GM12878 (cell line): ENCODE data around the gene CPSF6. TPM values are rescaled to one million over a fixed set of nuclear protein-coding genes. Genes with fewer than 3 reads are reported as not detected.

Experiments used
- ATAC-seq: fragments of 200-7000 bp; cut with Tn5 transposase; 3 replicates; pipeline ENCODE4 v1.9.1; 2020; ENCODE audit warnings: mild to moderate bottlenecking, moderate library complexity
- BruUV-seq: library from RNA; stranded (reverse); fragments of 400-500 nt; replicated peaks from 2 replicates; lab custom pipeline; 2021; lab: Mats Ljungman, UMichigan
- CTCF ChIA-PET: fragments of 300-600 bp; sonication (Branson Sonifier 250); formaldehyde crosslinking; extraction: SDS; loops from one replicate; lab custom pipeline; 2021; ENCODE audit warnings: inconsistent platforms; lab: Yijun Ruan, JAX
- POLR2A ChIA-PET: fragments of 350-600 bp; formaldehyde crosslinking; extraction: SDS; loops from one replicate; lab custom pipeline; 2021; ENCODE audit warnings: inconsistent platforms; lab: Charles Lee
- RAD21 ChIA-PET: fragments of 300-600 bp; sonication (Branson Sonifier 250); formaldehyde crosslinking; loops from one replicate; lab custom pipeline; 2023; ENCODE audit warnings: antibody characterized with exemption; ENCODE audit not compliant: unreplicated experiment; lab: Charles Lee
- SMC1A ChIA-PET: fragments of 300-600 bp; sonication (Branson Sonifier 250); formaldehyde crosslinking; loops from one replicate; lab custom pipeline; 2023; ENCODE audit not compliant: unreplicated experiment, uncharacterized antibody; lab: Charles Lee
- DNase-seq: peaks from one replicate; pipeline ENCODE4 v3.0.0-alpha.2; 2011; ENCODE audit warnings: low read depth, low spot score
- FAIRE-seq: peaks from 3 replicates; lab custom pipeline; 2011; peaks lifted over from hg19 to GRCh38; lab: Jason Lieb, UNC
- H2AFZ ChIP-seq: 2 replicates; pipeline ENCODE4 v1.6.0; 2011; ENCODE audit warnings: low read depth, low read length, control low read depth; ENCODE audit not compliant: control insufficient read depth
- H3K27ac ChIP-seq: 2 replicates; pipeline ENCODE4 v1.5.1; 2011; ENCODE audit warnings: control low read depth; ENCODE audit not compliant: control insufficient read depth, insufficient read depth
- H3K27me3 ChIP-seq, 2 experiments: replicated peaks in 1 of 2; 2 replicates each; pipeline versions ENCODE4 v1.6.0 to v1.6.1; 2011; ENCODE audit warnings: low read length in 1 of 2; ENCODE audit not compliant: control insufficient read depth in 2 of 2, insufficient read depth in 2 of 2
- H3K36me3 ChIP-seq, 2 experiments: 2 replicates each; pipeline ENCODE4 v1.5.1; 2011; ENCODE audit warnings: low read length in 1 of 2; ENCODE audit not compliant: control insufficient read depth in 2 of 2, insufficient read depth in 2 of 2
- H3K4me1 ChIP-seq: 2 replicates; pipeline ENCODE4 v1.6.1; 2011; ENCODE audit warnings: mild to moderate bottlenecking, low read length, moderate library complexity, mixed read lengths; ENCODE audit not compliant: control insufficient read depth, insufficient read depth
- H3K4me2 ChIP-seq: 2 replicates; pipeline ENCODE4 v1.6.0; 2011; ENCODE audit warnings: control low read depth; ENCODE audit not compliant: control insufficient read depth, insufficient read depth
- H3K4me3 ChIP-seq: fragments of 200-600 bp; sonication (generic); 2 replicates; pipeline ENCODE4 v1.5.1; 2016
- H3K79me2 ChIP-seq: 2 replicates; pipeline ENCODE4 v1.6.0; 2011; ENCODE audit warnings: low read length; ENCODE audit not compliant: control insufficient read depth, insufficient read depth
- H3K9ac ChIP-seq: 2 replicates; pipeline ENCODE4 v1.8.0; 2011; ENCODE audit warnings: low read length, control low read depth, mixed read lengths; ENCODE audit not compliant: control insufficient read depth, insufficient read depth
- H3K9me3 ChIP-seq: replicated peaks from 3 replicates; pipeline ENCODE4 v1.5.1; 2011; ENCODE audit warnings: mild to moderate bottlenecking, low read length; ENCODE audit not compliant: control insufficient read depth, insufficient read depth
- H4K20me1 ChIP-seq: 2 replicates; pipeline ENCODE4 v1.6.0; 2011; ENCODE audit not compliant: control insufficient read depth, insufficient read depth
- ATF7 ChIP-seq: fragments of 450-650 bp; IDR thresholded peaks from 2 replicates; pipeline ENCODE4 v1.6.1; 2016; ENCODE audit warnings: low read depth, mild to moderate bottlenecking
- CBX3 ChIP-seq: fragments of 200-600 bp; sonication (generic); IDR thresholded peaks from 2 replicates; pipeline ENCODE4 v1.6.1; 2016; ENCODE audit warnings: low read depth, borderline replicate concordance
- EED ChIP-seq: sonication (generic); IDR thresholded peaks from 2 replicates; pipeline ENCODE4 v1.6.1; 2016; ENCODE audit warnings: antibody characterized with exemption, low read depth
- MTA3 ChIP-seq: IDR thresholded peaks from 2 replicates; pipeline ENCODE4 v1.6.1; 2012; ENCODE audit warnings: low read length, inconsistent platforms, borderline replicate concordance
- NR2C1 ChIP-seq: fragments of 450-650 bp; IDR thresholded peaks from 2 replicates; pipeline ENCODE4 v1.6.1; 2017; ENCODE audit warnings: antibody characterized with exemption, mild to moderate bottlenecking, moderate library complexity
- WGBS: methylation state at CpG from one replicate; pipeline ENCODE4 v1.1.6; 2016; ENCODE audit warnings: low lambda C conversion rate; ENCODE audit not compliant: insufficient replicate concordance, insufficient coverage; ENCODE audit errors: missing lambda C conversion rate; 5-methylcytosine and 5-hydroxymethylcytosine counted together
- in situ Hi-C: fragments of 300-500 bp; cut with MboI; formaldehyde crosslinking; loops from 9 replicates; pipeline ENCODE4 v1.14.3; 2018; ENCODE audit warnings: mixed read lengths
- intact Hi-C: fragments of 100-400 bp; cut with micrococcal nuclease; formaldehyde crosslinking; loops from one replicate; pipeline ENCODE4 v1.14.2; 2022; ENCODE audit not compliant: unreplicated experiment
- polyA plus RNA-seq, 11 experiments: library from polyadenylated mRNA; depleted of rRNA in 4 of 11; unstranded in 6 of 11; stranded (reverse) in 5 of 11; fragments of >200 nt; fragmentation: Nextera tagmentation in 4 of 11; fragmentation: Illumina TruSeq in 1 of 11; extraction: Ambion mirVana in 4 of 11; extraction: Trizol in 1 of 11; gene quantifications; 1 replicate in 1 of 11; 2 replicates in 10 of 11; pipeline versions ENCODE4 v1.2.1 to v1.2.3, GENCODE V29; 2011 to 2016; ENCODE audit warnings: inconsistent platforms in 2 of 11, missing spikeins in 2 of 11, low read depth in 1 of 11
- total RNA-seq, 4 experiments: library from RNA; depleted of rRNA in 3 of 4; stranded (reverse); fragments of >200 nt in 3 of 4; fragmentation: Illumina TruSeq in 1 of 4; extraction: Trizol in 1 of 4; gene quantifications; 2 replicates each; pipeline versions ENCODE4 v1.2.1 to v1.2.3, GENCODE V29; 2013 to 2021
- TF ChIP-seq, protein P1 (sequence below): fragments of 450-650 bp; IDR thresholded peaks from 2 replicates; pipeline ENCODE4 v1.6.1; 2016; ENCODE audit warnings: mild to moderate bottlenecking
- TF ChIP-seq, protein P2 (sequence below), 3 experiments: IDR thresholded peaks in 2 of 3; conservative IDR thresholded peaks in 1 of 3; 2 replicates each; pipeline ENCODE4 v1.5.1; 2011; ENCODE audit warnings: low read depth in 3 of 3, low read length in 3 of 3, mild to moderate bottlenecking in 3 of 3, control low read depth in 2 of 3, moderate library complexity in 2 of 3, inconsistent platforms in 1 of 3, mixed read lengths in 1 of 3; ENCODE audit not compliant: control insufficient read depth in 2 of 3, insufficient read depth in 1 of 3; ENCODE audit errors: extremely low read depth in 1 of 3

Gene CPSF6
- total and polyA plus RNA-seq, 10 of the 15 experiments (the other 5 are each of a cell fraction or from before 2014, with no cell fraction given), result 40.9 to 150 (median 79.1) TPM

DNA sequence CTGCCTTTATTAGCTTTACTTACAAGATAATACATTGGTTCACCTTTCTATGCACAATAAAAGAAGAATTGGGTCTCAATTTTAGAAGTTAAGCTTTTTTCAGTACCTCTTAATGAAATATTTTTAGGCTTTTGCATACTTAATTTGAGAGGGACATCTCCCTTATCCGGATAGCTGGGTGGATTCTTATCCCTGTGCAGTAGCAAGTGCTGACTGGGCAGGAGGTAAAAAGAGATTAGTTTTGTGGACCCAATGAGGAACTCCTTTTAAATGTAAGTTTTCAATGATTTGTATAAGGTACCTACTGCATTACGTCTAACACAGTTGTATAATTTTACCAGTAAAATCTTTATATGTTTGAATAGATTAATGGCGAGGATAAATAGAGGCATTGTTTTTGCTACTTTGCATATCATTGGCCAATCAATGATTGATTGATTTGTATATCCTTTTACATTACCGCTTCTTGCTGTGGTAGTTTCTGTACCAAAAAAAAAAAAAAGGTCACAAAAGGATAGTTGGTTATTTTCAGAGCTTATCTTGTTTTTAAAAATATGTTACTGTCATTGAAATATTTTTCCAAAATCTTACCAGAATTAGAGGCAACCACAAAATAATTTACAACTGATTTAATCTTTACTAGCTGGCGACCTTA is 2.2 kb downstream of the CPSF6 start:
- H3K4me2 ChIP-seq, result peak overlapping the region; percentile 72
- intact Hi-C loops (loop anchor here (10.0 kb wide), 1 partner anchor 397 kb away; no protein-coding TSS in a partner anchor), in situ Hi-C loops (no loop called here)
- peaks cover 0 to 4% of the 10 kb centered on the region in 2 experiments; a peak in 3 of 4 replicates for H3K36me3 ChIP-seq
- H3K4me3 ChIP-seq, result peak overlapping the region; percentile 98
- ChIA-PET RAD21 (interaction anchor here (0.7 to 2.1 kb wide), 6 partner anchors 10 to 504 kb away, joined by 3 to 9 read pairs (median 4); no protein-coding TSS in a partner anchor), POLR2A (interaction anchor here (0.6 to 2.5 kb wide), 9 partner anchors 8 to 1030 kb away, joined by 3 to 8 read pairs (median 3); partner anchors contain the start of genes CCT2 and SLC35E3), CTCF (interaction anchor here (0.9 to 7.2 kb wide), 6 partner anchors 8 to 324 kb away, joined by 3 to 70 read pairs (median 6); no protein-coding TSS in a partner anchor), SMC1A (interaction anchor here (0.6 to 3.5 kb wide), 9 partner anchors 8 to 1125 kb away, joined by 3 to 51 read pairs (median 4); no protein-coding TSS in a partner anchor)
- no peak for DNase-seq
- no peak overlapping the region for H3K27ac ChIP-seq
- H3K9me3 ChIP-seq, result no peaks in the 10 kb centered on the region; the same call in 2 of the 3 replicates
- peaks cover 75% of the 10 kb centered on the region for H3K79me2 ChIP-seq
- H4K20me1 ChIP-seq, result no peaks in the 10 kb centered on the region; the same call in 1 of the 2 replicates
- TF ChIP-seq NR2C1 (no peak), MTA3 (no peak), CBX3 (no peak), ATF7 (no peak), EED (no peak)
- TF ChIP-seq, protein P1, sequence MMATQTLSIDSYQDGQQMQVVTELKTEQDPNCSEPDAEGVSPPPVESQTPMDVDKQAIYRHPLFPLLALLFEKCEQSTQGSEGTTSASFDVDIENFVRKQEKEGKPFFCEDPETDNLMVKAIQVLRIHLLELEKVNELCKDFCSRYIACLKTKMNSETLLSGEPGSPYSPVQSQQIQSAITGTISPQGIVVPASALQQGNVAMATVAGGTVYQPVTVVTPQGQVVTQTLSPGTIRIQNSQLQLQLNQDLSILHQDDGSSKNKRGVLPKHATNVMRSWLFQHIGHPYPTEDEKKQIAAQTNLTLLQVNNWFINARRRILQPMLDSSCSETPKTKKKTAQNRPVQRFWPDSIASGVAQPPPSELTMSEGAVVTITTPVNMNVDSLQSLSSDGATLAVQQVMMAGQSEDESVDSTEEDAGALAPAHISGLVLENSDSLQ, result peak; percentile 15; the same call in 1 of the 2 replicates
- TF ChIP-seq, protein P2, sequence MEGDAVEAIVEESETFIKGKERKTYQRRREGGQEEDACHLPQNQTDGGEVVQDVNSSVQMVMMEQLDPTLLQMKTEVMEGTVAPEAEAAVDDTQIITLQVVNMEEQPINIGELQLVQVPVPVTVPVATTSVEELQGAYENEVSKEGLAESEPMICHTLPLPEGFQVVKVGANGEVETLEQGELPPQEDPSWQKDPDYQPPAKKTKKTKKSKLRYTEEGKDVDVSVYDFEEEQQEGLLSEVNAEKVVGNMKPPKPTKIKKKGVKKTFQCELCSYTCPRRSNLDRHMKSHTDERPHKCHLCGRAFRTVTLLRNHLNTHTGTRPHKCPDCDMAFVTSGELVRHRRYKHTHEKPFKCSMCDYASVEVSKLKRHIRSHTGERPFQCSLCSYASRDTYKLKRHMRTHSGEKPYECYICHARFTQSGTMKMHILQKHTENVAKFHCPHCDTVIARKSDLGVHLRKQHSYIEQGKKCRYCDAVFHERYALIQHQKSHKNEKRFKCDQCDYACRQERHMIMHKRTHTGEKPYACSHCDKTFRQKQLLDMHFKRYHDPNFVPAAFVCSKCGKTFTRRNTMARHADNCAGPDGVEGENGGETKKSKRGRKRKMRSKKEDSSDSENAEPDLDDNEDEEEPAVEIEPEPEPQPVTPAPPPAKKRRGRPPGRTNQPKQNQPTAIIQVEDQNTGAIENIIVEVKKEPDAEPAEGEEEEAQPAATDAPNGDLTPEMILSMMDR (IDR thresholded peaks at IDR 0.05 in 2 of 3, conservative IDR thresholded peaks at IDR 0.05 in 1 of 3; ENCODE audit: control insufficient read depth in 2 of 3, extremely low read depth in 1 of 3, insufficient read depth in 1 of 3, low read depth in 3 of 3, low read length in 3 of 3), result no peak
- no TSS peak for BruUV-seq
- ATAC-seq, result no peak
- no peak for FAIRE-seq
- H3K27me3 ChIP-seq, result no peaks in the 10 kb centered on the region
- peaks cover 14% of the 10 kb centered on the region for H3K4me1 ChIP-seq
- no peak overlapping the region for H2AFZ ChIP-seq
- WGBS, result 42% methylated on average over 5 of the region's 5 CpGs
- H3K9ac ChIP-seq, result peak overlapping the region; percentile 2; the same call in 1 of the 2 replicates
